HG03342 (cell line): ENCODE measurements around the gene TADA2A.

Experiments
- ATAC-seq: cut with Tn5 transposase; IDR thresholded peaks from one replicate; pipeline ENCODE4 v1.9.1; 2021; ENCODE audit warnings: mild to moderate bottlenecking, moderate library complexity; ENCODE audit not compliant: unreplicated experiment

TADA2A gene

GRCh38 chr17:37458805-37459204 lies 52.1 kb downstream of the TADA2A start:
- no peak for ATAC-seq

GRCh38 chr17:37461668-37462067 lies 55.0 kb downstream of the TADA2A start:
- ATAC-seq = no peak

- no peak for ATAC-seq
Measured at GRCh38 chr17:37462492-37462891, 55.8 kb downstream of the TADA2A start.

- ATAC-seq = no peak
Measured at GRCh38 chr17:37463039-37463438, 56.4 kb downstream of the TADA2A start.

GRCh38 chr17:37465069-37465616 lies 58.5 kb downstream of the TADA2A start:
- ATAC-seq = no peak

GRCh38 chr17:37466471-37466870 lies 59.8 kb downstream of the TADA2A start:
- ATAC-seq = no peak

- ATAC-seq = no peak
Measured at GRCh38 chr17:37470181-37470580, 63.5 kb downstream of the TADA2A start.

- no peak for ATAC-seq
Measured at GRCh38 chr17:37475731-37476420, 69.2 kb downstream of the TADA2A start.

- no peak for ATAC-seq
Measured at GRCh38 chr17:37476431-37477120, 69.9 kb downstream of the TADA2A start.

- no peak for ATAC-seq
Measured at GRCh38 chr17:37478187-37478586, 71.5 kb downstream of the TADA2A start.

- ATAC-seq = no peak
Measured at GRCh38 chr17:37479025-37479424, 72.3 kb downstream of the TADA2A start.

- ATAC-seq = no peak
Measured at GRCh38 chr17:37480427-37480826, 73.7 kb downstream of the TADA2A start.

- no peak for ATAC-seq
Measured at GRCh38 chr17:37481001-37481665, 74.4 kb downstream of the TADA2A start.

- no peak for ATAC-seq
Measured at GRCh38 chr17:37483311-37484039, 76.8 kb downstream of the TADA2A start.

- no peak for ATAC-seq
Measured at GRCh38 chr17:37485938-37486570, 79.4 kb downstream of the TADA2A start.

GRCh38 chr17:37488009-37488604 lies 81.4 kb downstream of the TADA2A start:
- no peak for ATAC-seq

GRCh38 chr17:37488607-37489196 lies 82.0 kb downstream of the TADA2A start:
- peak; percentile 5 for ATAC-seq

GRCh38 chr17:37489197-37490001 lies 82.7 kb downstream of the TADA2A start, which contains the start of gene DUSP14:
DUSP14 (plus strand) TSS chr17:37489891; CDS start chr17:37512273, 22,382 bp downstream.
- ATAC-seq = peak; percentile 67
